PC-3 (cell line): ENCODE measurements around the gene RIOX2. TPM values are rescaled to one million over a fixed set of nuclear protein-coding genes. Genes with fewer than 3 reads are reported as not detected.

Experiments used
- ATAC-seq: fragments of 200-7000 bp; cut with Tn5 transposase; 2 replicates; pipeline ENCODE4 v1.9.1; 2020; ENCODE audit warnings: mild to moderate bottlenecking, moderate library complexity
- BruUV-seq: library from RNA; stranded (reverse); fragments of 400-500 nt; replicated peaks from 2 replicates; lab custom pipeline; 2021; lab: Mats Ljungman, UMichigan
- CTCF ChIA-PET: fragments of 300-600 bp; sonication (Branson Sonifier 250); formaldehyde crosslinking; loops from one replicate; lab custom pipeline; 2022; ENCODE audit warnings: antibody characterized with exemption; lab: Charles Lee
- POLR2A ChIA-PET: fragments of 300-600 bp; sonication (Branson Sonifier 250); formaldehyde crosslinking; loops from one replicate; lab custom pipeline; 2022; ENCODE audit warnings: antibody characterized with exemption; ENCODE audit not compliant: unreplicated experiment; lab: Charles Lee
- DNase-seq: peaks from one replicate; pipeline ENCODE4 v3.0.0-alpha.2; 2015
- H2AFZ ChIP-seq: fragments of 300-600 bp; sonication (generic); 2 replicates; pipeline ENCODE4 v1.6.0; 2016; ENCODE audit warnings: antibody characterized with exemption, low read length
- H3F3A ChIP-seq: fragments of 300-600 bp; sonication (generic); one replicate; pipeline ENCODE4 v1.6.0; 2017; ENCODE audit warnings: antibody characterized with exemption, low read length, control low read depth, mild to moderate bottlenecking; ENCODE audit not compliant: unreplicated experiment
- H3K27ac ChIP-seq: fragments of 300-600 bp; sonication (generic); 2 replicates; pipeline ENCODE4 v1.5.1; 2016; ENCODE audit warnings: mild to moderate bottlenecking, low read length
- H3K27me3 ChIP-seq: fragments of 300-600 bp; sonication (generic); 2 replicates; pipeline ENCODE4 v1.6.1; 2016; ENCODE audit warnings: low read length, mixed read lengths
- H3K36me3 ChIP-seq: fragments of 300-600 bp; sonication (generic); 2 replicates; pipeline ENCODE4 v1.6.1; 2016; ENCODE audit warnings: low read depth, mixed run types, low read length, mixed read lengths
- H3K4me1 ChIP-seq: fragments of 300-600 bp; sonication (generic); 2 replicates; pipeline ENCODE4 v1.5.1; 2016; ENCODE audit warnings: low read length; ENCODE audit not compliant: insufficient read depth
- H3K4me2 ChIP-seq: fragments of 300-600 bp; sonication (generic); 2 replicates; pipeline ENCODE4 v1.6.0; 2016; ENCODE audit warnings: low read length
- H3K4me3 ChIP-seq: fragments of 300-600 bp; sonication (generic); 2 replicates; pipeline ENCODE4 v1.5.1; 2016; ENCODE audit warnings: mild to moderate bottlenecking, low read length, mixed read lengths
- H3K79me2 ChIP-seq: fragments of 300-600 bp; sonication (generic); 2 replicates; pipeline ENCODE4 v1.6.1; 2017; ENCODE audit warnings: low read length, mixed read lengths
- H3K9ac ChIP-seq: fragments of 300-600 bp; sonication (generic); 2 replicates; pipeline ENCODE4 v1.6.0; 2016; ENCODE audit warnings: mild to moderate bottlenecking, low read length
- H3K9me2 ChIP-seq: fragments of 300-600 bp; sonication (generic); replicated peaks from 2 replicates; pipeline ENCODE4 v1.6.1; 2016; ENCODE audit warnings: mixed run types, low read length, mixed read lengths
- H3K9me3 ChIP-seq: fragments of 300-600 bp; sonication (generic); 2 replicates; pipeline ENCODE4 v1.6.1; 2016; ENCODE audit warnings: low read length, mixed read lengths
- H4K20me1 ChIP-seq: fragments of 300-600 bp; sonication (generic); 2 replicates; pipeline ENCODE4 v1.6.1; 2016; ENCODE audit warnings: low read length, mixed read lengths
- EZH2 ChIP-seq: fragments of 300-600 bp; sonication (generic); IDR thresholded peaks from one replicate; pipeline ENCODE4 v1.6.1; 2017; ENCODE audit warnings: antibody characterized with exemption, mild to moderate bottlenecking, low read length; ENCODE audit not compliant: unreplicated experiment
- EZH2phosphoT487 ChIP-seq: fragments of 300-600 bp; sonication (generic); IDR thresholded peaks from 2 replicates; pipeline ENCODE4 v1.6.1; 2018; ENCODE audit warnings: mild to moderate bottlenecking, antibody characterized with exemption, low read length, borderline replicate concordance
- intact Hi-C: fragments of 100-400 bp; cut with micrococcal nuclease; formaldehyde crosslinking; loops from 2 replicates; pipeline ENCODE4 v1.9.0; 2023
- total RNA-seq: library from RNA; depleted of rRNA; stranded (reverse); fragments of >200 nt; gene quantifications from 2 replicates; pipeline ENCODE4 v1.2.3, GENCODE V29; 2014
- TF ChIP-seq, protein P1 (sequence below): fragments of 300-600 bp; sonication (generic); conservative IDR thresholded peaks from 2 replicates; pipeline ENCODE4 v1.5.1; 2017; ENCODE audit warnings: antibody characterized with exemption, low read depth, mild to moderate bottlenecking, low read length

Gene RIOX2
- total RNA-seq, 1 experiment from 2014 or later = 46.4 TPM

GRCh38 chr3:97934980-97935695 lies 37.1 kb downstream of the RIOX2 start:
- intact Hi-C loops = loop anchor here (5.0 kb wide), 2 partner anchors 53 to 87 kb away; no protein-coding TSS in a partner anchor
- no peaks in the 10 kb centered on the region for H3K9me3 ChIP-seq
- no peak for DNase-seq
- no peaks in the 10 kb centered on the region for H3K4me1 ChIP-seq
- H2AFZ ChIP-seq = no peak overlapping the region
- H3K4me3 ChIP-seq = no peak overlapping the region
- H3F3A ChIP-seq = no peaks in the 10 kb centered on the region
- 0 out of 2 replicates have a peak, but pooled peaks cover 5% of the 10 kb centered on the region for H3K36me3 ChIP-seq
- no peak overlapping the region for H3K27ac ChIP-seq
- H3K9ac ChIP-seq = no peak overlapping the region
- ATAC-seq = no peak
- no peaks in the 10 kb centered on the region for H4K20me1 ChIP-seq
- CTCF ChIA-PET = no interaction called here
- no peaks in the 10 kb centered on the region for H3K9me2 ChIP-seq
- BruUV-seq = no TSS peak
- H3K79me2 ChIP-seq = no peaks in the 10 kb centered on the region
- POLR2A ChIA-PET = no interaction called here
- H3K4me2 ChIP-seq = no peak overlapping the region
- H3K27me3 ChIP-seq = no peaks in the 10 kb centered on the region
- TF ChIP-seq, protein P1, sequence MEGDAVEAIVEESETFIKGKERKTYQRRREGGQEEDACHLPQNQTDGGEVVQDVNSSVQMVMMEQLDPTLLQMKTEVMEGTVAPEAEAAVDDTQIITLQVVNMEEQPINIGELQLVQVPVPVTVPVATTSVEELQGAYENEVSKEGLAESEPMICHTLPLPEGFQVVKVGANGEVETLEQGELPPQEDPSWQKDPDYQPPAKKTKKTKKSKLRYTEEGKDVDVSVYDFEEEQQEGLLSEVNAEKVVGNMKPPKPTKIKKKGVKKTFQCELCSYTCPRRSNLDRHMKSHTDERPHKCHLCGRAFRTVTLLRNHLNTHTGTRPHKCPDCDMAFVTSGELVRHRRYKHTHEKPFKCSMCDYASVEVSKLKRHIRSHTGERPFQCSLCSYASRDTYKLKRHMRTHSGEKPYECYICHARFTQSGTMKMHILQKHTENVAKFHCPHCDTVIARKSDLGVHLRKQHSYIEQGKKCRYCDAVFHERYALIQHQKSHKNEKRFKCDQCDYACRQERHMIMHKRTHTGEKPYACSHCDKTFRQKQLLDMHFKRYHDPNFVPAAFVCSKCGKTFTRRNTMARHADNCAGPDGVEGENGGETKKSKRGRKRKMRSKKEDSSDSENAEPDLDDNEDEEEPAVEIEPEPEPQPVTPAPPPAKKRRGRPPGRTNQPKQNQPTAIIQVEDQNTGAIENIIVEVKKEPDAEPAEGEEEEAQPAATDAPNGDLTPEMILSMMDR = no peak
- TF ChIP-seq EZH2 = no peak
- no peak for TF ChIP-seq EZH2phosphoT487

DNA sequence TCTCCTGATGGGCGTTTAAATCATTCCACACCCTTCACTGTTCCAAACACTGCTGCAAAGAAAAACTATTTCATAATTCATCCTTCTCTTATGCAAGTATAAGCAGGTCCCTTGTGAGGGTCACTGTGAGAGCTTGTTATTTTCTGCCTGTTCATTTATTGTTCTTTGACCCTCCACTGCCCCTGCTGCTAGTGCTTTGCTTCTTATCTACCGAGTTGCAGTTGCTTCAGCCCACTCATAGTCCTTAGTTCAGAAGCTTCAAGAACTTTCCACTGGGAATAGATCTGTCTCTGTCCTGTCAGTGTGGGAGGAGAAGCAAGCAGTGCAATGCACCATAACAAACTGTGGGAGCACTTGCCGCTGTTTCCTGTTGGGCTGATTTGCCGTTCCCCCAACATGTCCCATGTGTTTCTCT lies 39.8 kb downstream of the RIOX2 start:
- no peaks in the 10 kb centered on the region for H3K4me1 ChIP-seq
- no peaks in the 10 kb centered on the region for H3F3A ChIP-seq
- H3K4me2 ChIP-seq = no peak overlapping the region
- H3K27me3 ChIP-seq = no peaks in the 10 kb centered on the region
- H3K27ac ChIP-seq = no peak overlapping the region
- H3K79me2 ChIP-seq = no peaks in the 10 kb centered on the region
- ChIA-PET CTCF (no interaction called here), POLR2A (no interaction called here)
- ATAC-seq = no peak
- DNase-seq = no peak
- TF ChIP-seq, protein P1 = no peak
- TF ChIP-seq EZH2phosphoT487 = no peak
- no peak for TF ChIP-seq EZH2
- H3K36me3 ChIP-seq = 0 out of 2 replicates have a peak, but pooled peaks cover 2% of the 10 kb centered on the region
- H3K4me3 ChIP-seq = no peak overlapping the region
- intact Hi-C loops = no loop called here
- H3K9me3 ChIP-seq = no peaks in the 10 kb centered on the region
- H3K9me2 ChIP-seq = no peaks in the 10 kb centered on the region
- H4K20me1 ChIP-seq = no peaks in the 10 kb centered on the region
- no peak overlapping the region for H3K9ac ChIP-seq
- no peak overlapping the region for H2AFZ ChIP-seq
- BruUV-seq = no TSS peak

GRCh38 chr3:97931218-97931617 lies 41.0 kb downstream of the RIOX2 start:
- no peaks in the 10 kb centered on the region for H3K79me2 ChIP-seq
- intact Hi-C loops = no loop called here
- no peak overlapping the region for H3K27ac ChIP-seq
- ChIA-PET CTCF (no interaction called here), POLR2A (no interaction called here)
- TF ChIP-seq EZH2 (no peak), EZH2phosphoT487 (no peak)
- TF ChIP-seq, protein P1 = no peak
- DNase-seq = no peak
- no peaks in the 10 kb centered on the region for H3K9me2 ChIP-seq
- H3K4me1 ChIP-seq = no peaks in the 10 kb centered on the region
- no peaks in the 10 kb centered on the region for H3K9me3 ChIP-seq
- no peaks in the 10 kb centered on the region for H3K27me3 ChIP-seq
- no peak for ATAC-seq
- no TSS peak for BruUV-seq
- no peak overlapping the region for H3K9ac ChIP-seq
- no peak overlapping the region for H2AFZ ChIP-seq
- H3F3A ChIP-seq = no peaks in the 10 kb centered on the region
- no peak overlapping the region for H3K4me2 ChIP-seq
- H3K4me3 ChIP-seq = no peak overlapping the region
- no peaks in the 10 kb centered on the region for H4K20me1 ChIP-seq
- 0 out of 2 replicates have a peak, but pooled peaks cover 2% of the 10 kb centered on the region for H3K36me3 ChIP-seq
